ENCODE results near the gene TUBA1C. TPM values are rescaled to one million over a fixed set of nuclear protein-coding genes. Genes with fewer than 3 reads are reported as not detected.
A peak's percentile ranks its signal among the peaks of the same experiment; 100 is the strongest.

TUBA1C gene
- total RNA-seq, 1 experiment from 2014 or later, result 1,376 TPM

DNA sequence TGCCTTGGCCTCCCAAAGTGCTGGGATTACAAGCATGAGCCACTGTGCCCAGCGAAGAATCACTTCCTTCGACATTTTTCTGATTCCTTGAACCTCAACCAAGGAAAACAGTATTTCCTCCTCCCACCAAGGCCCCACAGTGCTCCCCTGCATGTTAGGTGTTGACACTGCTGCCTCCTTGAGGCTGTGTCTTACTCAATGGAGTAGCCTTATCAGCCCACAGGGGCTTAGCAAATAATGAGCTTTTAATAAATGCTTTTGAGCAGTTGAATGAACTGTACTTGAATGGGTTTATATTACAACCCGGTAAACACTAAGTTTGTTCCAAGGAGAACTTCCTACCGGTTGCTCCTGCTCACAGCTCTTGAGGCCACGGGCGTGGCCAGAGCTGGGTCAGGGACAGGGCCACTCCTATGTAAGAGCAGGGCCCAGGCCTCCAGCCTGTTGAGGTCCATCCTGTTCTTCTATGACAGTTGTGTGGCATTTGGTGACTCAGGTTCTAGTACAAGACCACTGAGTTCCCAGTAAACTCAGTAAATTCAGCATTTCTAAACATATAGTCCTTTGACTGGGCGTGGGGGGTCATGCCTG, 39.2 kb upstream of the TUBA1C start:
- DNase-seq (peak; percentile 47), ATAC-seq (peak; percentile 38; the same call in 1 of the 2 replicates)
- Histone ChIP-seq H3K9me2 (replicated peaks; ENCODE audit: low read length) (no peaks in the 10 kb centered on the region), H3K79me2 (ENCODE audit: low read length) (no peaks in the 10 kb centered on the region), H4K20me1 (ENCODE audit: low read length) (no peaks in the 10 kb centered on the region), H3K27ac (ENCODE audit: low read length) (no peak overlapping the region), H3K36me3 (ENCODE audit: low read depth, low read length) (no peaks in the 10 kb centered on the region), H3F3A (ENCODE audit: low read length, unreplicated experiment) (no peaks in the 10 kb centered on the region), H2AFZ (ENCODE audit: low read length) (peak overlapping the region; percentile 29; the same call in 1 of the 2 replicates), H3K4me2 (ENCODE audit: low read length) (no peak overlapping the region), H3K9me3 (ENCODE audit: low read length) (no peaks in the 10 kb centered on the region), H3K4me1 (ENCODE audit: insufficient read depth, low read length) (peaks cover 7% of the 10 kb centered on the region; the same call in 1 of the 2 replicates), H3K4me3 (ENCODE audit: low read length) (no peak overlapping the region), H3K9ac (ENCODE audit: low read length) (no peak overlapping the region), H3K27me3 (ENCODE audit: low read length) (no peaks in the 10 kb centered on the region)
- TF ChIP-seq EZH2phosphoT487 (IDR thresholded peaks at IDR 0.05; ENCODE audit: borderline replicate concordance, low read length), result no peak
- TF ChIP-seq, protein P1, sequence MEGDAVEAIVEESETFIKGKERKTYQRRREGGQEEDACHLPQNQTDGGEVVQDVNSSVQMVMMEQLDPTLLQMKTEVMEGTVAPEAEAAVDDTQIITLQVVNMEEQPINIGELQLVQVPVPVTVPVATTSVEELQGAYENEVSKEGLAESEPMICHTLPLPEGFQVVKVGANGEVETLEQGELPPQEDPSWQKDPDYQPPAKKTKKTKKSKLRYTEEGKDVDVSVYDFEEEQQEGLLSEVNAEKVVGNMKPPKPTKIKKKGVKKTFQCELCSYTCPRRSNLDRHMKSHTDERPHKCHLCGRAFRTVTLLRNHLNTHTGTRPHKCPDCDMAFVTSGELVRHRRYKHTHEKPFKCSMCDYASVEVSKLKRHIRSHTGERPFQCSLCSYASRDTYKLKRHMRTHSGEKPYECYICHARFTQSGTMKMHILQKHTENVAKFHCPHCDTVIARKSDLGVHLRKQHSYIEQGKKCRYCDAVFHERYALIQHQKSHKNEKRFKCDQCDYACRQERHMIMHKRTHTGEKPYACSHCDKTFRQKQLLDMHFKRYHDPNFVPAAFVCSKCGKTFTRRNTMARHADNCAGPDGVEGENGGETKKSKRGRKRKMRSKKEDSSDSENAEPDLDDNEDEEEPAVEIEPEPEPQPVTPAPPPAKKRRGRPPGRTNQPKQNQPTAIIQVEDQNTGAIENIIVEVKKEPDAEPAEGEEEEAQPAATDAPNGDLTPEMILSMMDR (conservative IDR thresholded peaks at IDR 0.05; ENCODE audit: low read depth, low read length), result no peak
- TF ChIP-seq EZH2 (IDR thresholded peaks at IDR 0.05; ENCODE audit: low read length, unreplicated experiment), result no peak
- BruUV-seq (replicated peaks), result no TSS peak
- CTCF ChIA-PET, result interaction anchor here (0.6 to 1.0 kb wide), 2 partner anchors 168 to 234 kb away, joined by 3 to 12 read pairs; no protein-coding TSS in a partner anchor
- POLR2A ChIA-PET (ENCODE audit: unreplicated experiment), result interaction anchor here (0.6 kb wide), 1 partner anchor 17 kb away, joined by 3 read pairs; no protein-coding TSS in a partner anchor
- intact Hi-C loops (cut with micrococcal nuclease), result no loop called here

- H3K27me3 ChIP-seq (ENCODE audit: low read length), result no peaks in the 10 kb centered on the region
- H3K79me2 ChIP-seq (ENCODE audit: low read length), result no peaks in the 10 kb centered on the region
- no peaks in the 10 kb centered on the region for H4K20me1 ChIP-seq (ENCODE audit: low read length)
- H3F3A ChIP-seq (ENCODE audit: low read length, unreplicated experiment), result no peaks in the 10 kb centered on the region
- H3K4me1 ChIP-seq (ENCODE audit: insufficient read depth, low read length), result peaks cover 3% of the 10 kb centered on the region; the same call in 1 of the 2 replicates
- H3K9me3 ChIP-seq (ENCODE audit: low read length), result no peaks in the 10 kb centered on the region
- ATAC-seq, result no peak
- TF ChIP-seq, protein P1 (conservative IDR thresholded peaks at IDR 0.05; ENCODE audit: low read depth, low read length), result no peak
- no peak for TF ChIP-seq EZH2 (IDR thresholded peaks at IDR 0.05; ENCODE audit: low read length, unreplicated experiment)
- no peak for TF ChIP-seq EZH2phosphoT487 (IDR thresholded peaks at IDR 0.05; ENCODE audit: borderline replicate concordance, low read length)
- intact Hi-C loops (cut with micrococcal nuclease), result no loop called here
- no peak overlapping the region for H3K4me3 ChIP-seq (ENCODE audit: low read length)
- no peak overlapping the region for H3K27ac ChIP-seq (ENCODE audit: low read length)
- no TSS peak for BruUV-seq (replicated peaks)
- no peak for DNase-seq
- no peaks in the 10 kb centered on the region for H3K36me3 ChIP-seq (ENCODE audit: low read depth, low read length)
- H2AFZ ChIP-seq (ENCODE audit: low read length), result no peak overlapping the region
- POLR2A ChIA-PET (ENCODE audit: unreplicated experiment), result no interaction called here
- CTCF ChIA-PET, result no interaction called here
- H3K4me2 ChIP-seq (ENCODE audit: low read length), result no peak overlapping the region
- no peaks in the 10 kb centered on the region for H3K9me2 ChIP-seq (replicated peaks; ENCODE audit: low read length)
- H3K9ac ChIP-seq (ENCODE audit: low read length), result no peak overlapping the region
Observed at GRCh38 chr12:49227713-49228112, 37.2 kb upstream of the TUBA1C start.

- Histone ChIP-seq H3K36me3 (ENCODE audit: low read depth, low read length) (no peaks in the 10 kb centered on the region), H3F3A (ENCODE audit: low read length, unreplicated experiment) (no peaks in the 10 kb centered on the region), H3K4me2 (ENCODE audit: low read length) (no peak overlapping the region), H3K9me2 (replicated peaks; ENCODE audit: low read length) (no peaks in the 10 kb centered on the region), H3K27ac (ENCODE audit: low read length) (no peak overlapping the region), H3K79me2 (ENCODE audit: low read length) (no peaks in the 10 kb centered on the region), H3K27me3 (ENCODE audit: low read length) (no peaks in the 10 kb centered on the region), H3K9ac (ENCODE audit: low read length) (no peak overlapping the region), H2AFZ (ENCODE audit: low read length) (no peak overlapping the region), H3K4me3 (ENCODE audit: low read length) (no peak overlapping the region), H3K4me1 (ENCODE audit: insufficient read depth, low read length) (no peaks in the 10 kb centered on the region), H3K9me3 (ENCODE audit: low read length) (no peaks in the 10 kb centered on the region), H4K20me1 (ENCODE audit: low read length) (no peaks in the 10 kb centered on the region)
- ATAC-seq, result no peak
- BruUV-seq (replicated peaks), result no TSS peak
- TF ChIP-seq EZH2 (IDR thresholded peaks at IDR 0.05; ENCODE audit: low read length, unreplicated experiment), result no peak
- TF ChIP-seq, protein P1 (conservative IDR thresholded peaks at IDR 0.05; ENCODE audit: low read depth, low read length), result no peak
- DNase-seq, result no peak
- CTCF ChIA-PET, result no interaction called here
- POLR2A ChIA-PET (ENCODE audit: unreplicated experiment), result no interaction called here
- intact Hi-C loops (cut with micrococcal nuclease), result no loop called here
Observed at GRCh38 chr12:49228653-49229052, 36.2 kb upstream of the TUBA1C start.
